SK-N-SH treated with all-trans-retinoic acid at 6 μM for 48 hours (cell line): Measurements from ENCODE around the gene LRRC51.

Source experiments
- ARNTL ChIP-seq: fragments of 450-650 bp; formaldehyde crosslinking; IDR thresholded peaks from 2 replicates; pipeline ENCODE4 v1.5.0; 2020; ENCODE audit warnings: low read depth, mild to moderate bottlenecking, moderate library complexity, borderline replicate concordance
- CREB5 ChIP-seq: fragments of 250-450 bp; sonication (Bioruptor Pico); IDR thresholded peaks from 2 replicates; pipeline ENCODE4 v1.5.1; 2020; ENCODE audit warnings: low read depth, mild to moderate bottlenecking, moderate library complexity
- ESRRG ChIP-seq: fragments of 250-450 bp; sonication (Bioruptor Pico); IDR thresholded peaks from 2 replicates; pipeline ENCODE4 v1.6.1; 2021; ENCODE audit warnings: mild to moderate bottlenecking
- GLIS3 ChIP-seq: fragments of 250-450 bp; sonication (Bioruptor Pico); IDR thresholded peaks from 2 replicates; pipeline ENCODE4 v1.5.0; 2020; ENCODE audit warnings: mild to moderate bottlenecking, moderate library complexity
- ISL1 ChIP-seq: fragments of 250-450 bp; sonication (Bioruptor Pico); IDR thresholded peaks from 2 replicates; pipeline ENCODE4 v2.1.2; 2022; ENCODE audit warnings: mild to moderate bottlenecking, moderate library complexity
- PATZ1 ChIP-seq: fragments of 250-450 bp; sonication (Bioruptor Pico); IDR thresholded peaks from 2 replicates; pipeline ENCODE4 v1.8.0; 2020; ENCODE audit warnings: mild to moderate bottlenecking, moderate library complexity, borderline replicate concordance
- PPARA ChIP-seq: fragments of 250-450 bp; sonication (Bioruptor Pico); IDR thresholded peaks from 2 replicates; pipeline ENCODE4 v1.5.0; 2020; ENCODE audit warnings: mild to moderate bottlenecking, borderline replicate concordance
- SNAI2 ChIP-seq: fragments of 250-450 bp; sonication (Bioruptor Pico); IDR thresholded peaks from 2 replicates; pipeline ENCODE4 v1.5.0; 2020; ENCODE audit warnings: mild to moderate bottlenecking, moderate library complexity
- TCF4 ChIP-seq: fragments of 250-450 bp; sonication (Bioruptor Pico); IDR thresholded peaks from 2 replicates; pipeline ENCODE4 v1.8.0; 2021; ENCODE audit warnings: mild to moderate bottlenecking, moderate library complexity, borderline replicate concordance
- TOX ChIP-seq: fragments of 250-450 bp; sonication (Bioruptor Pico); IDR thresholded peaks from 2 replicates; pipeline ENCODE4 v1.8.0; 2021; ENCODE audit warnings: mild to moderate bottlenecking, moderate library complexity, borderline replicate concordance
- ZC3H10 ChIP-seq: fragments of 250-450 bp; sonication (Bioruptor Pico); IDR thresholded peaks from 2 replicates; pipeline ENCODE4 v1.5.1; 2021; ENCODE audit warnings: mild to moderate bottlenecking, moderate library complexity
- ZFP3 ChIP-seq: fragments of 250-450 bp; sonication (Bioruptor Pico); IDR thresholded peaks from 2 replicates; pipeline ENCODE4 v1.5.0; 2020; ENCODE audit warnings: mild to moderate bottlenecking, moderate library complexity
- ZFP30 ChIP-seq: fragments of 450-650 bp; formaldehyde crosslinking; IDR thresholded peaks from 2 replicates; pipeline ENCODE4 v1.5.0; 2022; ENCODE audit warnings: mild to moderate bottlenecking, moderate library complexity

GRCh38 chr11:72098741-72099140 is 18.1 kb downstream of the LRRC51 start:
- TF ChIP-seq ZFP30 (CRISPR knock-in tag) (no peak), ZFP3 (CRISPR knock-in tag) (no peak), SNAI2 (CRISPR knock-in tag) (no peak), TOX (CRISPR knock-in tag) (no peak), PPARA (no peak), CREB5 (no peak), PATZ1 (no peak), ARNTL (CRISPR knock-in tag) (no peak), ZC3H10 (CRISPR knock-in tag) (no peak), ESRRG (CRISPR knock-in tag) (no peak), ISL1 (CRISPR knock-in tag) (no peak), TCF4 (CRISPR knock-in tag) (no peak), GLIS3 (no peak)
